Activated naive CD4-positive, alpha-beta T cell treated with anti-CD3 and anti-CD28 coated beads, Interleukin-2, amount 50 U/mL, for 16 hours (primary cell): Measurements from ENCODE around the gene ALDH3A1.

Experiments used
- DNase-seq: peaks from one replicate; pipeline ENCODE4 v3.0.0-alpha.2; 2020

The ALDH3A1 gene

DNA sequence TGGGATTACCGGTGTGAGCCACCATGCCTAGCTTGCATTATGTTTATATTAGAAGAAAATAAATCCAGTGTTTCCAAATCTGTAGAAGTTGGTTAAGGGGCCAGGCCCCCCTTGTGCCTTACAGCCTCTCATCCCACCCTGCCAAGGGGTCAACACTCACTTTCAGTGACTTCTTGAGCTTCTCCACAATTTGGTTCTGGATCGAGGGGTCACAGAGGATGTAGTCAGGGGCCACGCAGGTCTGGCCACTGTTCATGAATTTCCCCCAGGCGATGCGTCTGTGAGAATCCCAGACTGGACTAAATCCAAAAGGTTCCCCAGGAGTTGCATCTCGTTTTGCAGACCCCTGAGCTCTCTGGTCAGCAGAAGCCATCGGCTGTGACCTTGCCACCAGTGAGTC, 7.2 kb downstream of the ALDH3A1 start:
- DNase-seq: no peak

DNA sequence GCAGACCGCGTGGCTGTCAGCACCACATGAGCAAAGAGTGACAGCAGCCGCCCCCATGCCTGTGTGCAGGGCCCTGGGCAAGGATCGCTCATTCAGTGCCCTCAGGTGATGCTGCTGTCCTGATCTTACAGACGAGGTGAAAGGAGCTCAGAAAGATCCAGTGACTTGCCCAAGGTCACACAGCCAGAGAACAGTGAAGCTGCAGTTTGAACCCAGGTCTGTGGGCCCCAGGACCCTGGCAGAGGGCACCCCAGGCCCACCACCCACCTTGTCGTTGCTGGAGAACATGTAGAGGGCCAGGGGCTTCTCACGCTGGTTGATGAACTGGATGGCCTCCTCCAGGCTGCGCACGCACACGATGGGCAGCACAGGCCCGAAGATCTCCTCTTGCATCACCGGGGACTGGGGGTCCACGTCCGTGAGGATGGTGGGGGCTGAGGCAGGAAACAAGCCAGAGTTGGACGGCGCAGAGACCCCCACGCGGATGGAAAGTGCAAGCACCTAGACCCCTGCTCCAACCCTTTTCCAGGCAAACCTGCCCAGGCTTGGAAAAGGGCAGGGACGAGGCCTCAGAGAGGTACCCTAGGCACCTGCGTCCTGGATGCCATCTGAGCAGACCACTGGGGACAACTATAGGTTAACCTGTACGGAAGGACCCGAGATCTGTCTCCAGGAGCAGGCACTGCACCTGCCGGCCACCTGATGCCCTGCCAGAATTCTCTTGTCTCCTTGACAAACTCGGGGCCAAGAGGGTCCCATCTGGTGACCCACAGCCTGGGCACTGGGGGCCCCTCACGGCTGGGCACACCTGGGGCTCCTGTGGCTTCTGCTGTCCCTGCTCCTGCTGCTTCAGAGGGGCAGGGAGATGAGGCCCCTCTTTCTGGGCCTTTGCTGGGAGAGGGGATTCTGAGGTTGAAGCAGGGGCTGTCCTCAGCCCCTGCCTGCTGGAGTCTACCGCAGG, 8.6 kb downstream of the ALDH3A1 start:
- no peak for DNase-seq

DNA sequence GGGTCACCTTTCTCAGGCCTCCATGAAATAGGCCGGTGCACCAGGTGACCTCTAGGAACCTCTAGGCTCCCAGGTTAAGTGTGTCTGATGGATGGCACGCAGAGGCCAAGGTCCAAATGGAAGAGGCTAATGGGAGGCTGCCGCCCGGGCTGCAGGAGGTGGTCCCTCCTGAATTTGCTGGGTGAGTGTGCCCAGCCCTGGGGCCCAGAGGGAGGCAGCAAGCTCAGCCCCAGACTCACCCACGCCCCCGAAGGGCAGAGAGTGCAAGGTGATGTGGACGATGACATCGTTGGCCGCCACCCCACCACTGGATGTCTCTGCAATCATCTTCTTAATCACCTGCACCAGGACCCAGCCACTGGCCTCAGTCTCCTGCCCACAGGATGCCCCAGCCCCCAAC, 9.3 kb downstream of the ALDH3A1 start:
- no peak for DNase-seq

DNA sequence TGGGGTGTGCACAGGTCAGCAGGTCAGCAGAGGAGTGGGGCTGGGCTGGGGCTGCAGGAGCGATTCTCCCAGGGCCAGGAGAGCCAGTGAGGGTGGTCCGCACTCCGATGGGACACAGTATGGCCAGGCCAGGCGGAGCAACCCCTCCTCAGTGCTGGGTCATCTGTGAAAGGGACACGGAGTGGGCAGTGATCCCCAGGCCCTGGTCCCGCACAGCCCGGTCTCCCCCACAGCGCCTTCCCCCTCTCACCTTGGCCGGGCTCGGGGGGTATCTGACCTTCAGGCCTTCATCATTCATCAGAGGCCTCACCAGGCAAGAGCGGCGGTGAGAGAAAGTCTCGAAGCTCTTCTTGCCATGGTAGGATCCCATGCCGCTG, 10.0 kb downstream of the ALDH3A1 start:
- no peak for DNase-seq

DNA sequence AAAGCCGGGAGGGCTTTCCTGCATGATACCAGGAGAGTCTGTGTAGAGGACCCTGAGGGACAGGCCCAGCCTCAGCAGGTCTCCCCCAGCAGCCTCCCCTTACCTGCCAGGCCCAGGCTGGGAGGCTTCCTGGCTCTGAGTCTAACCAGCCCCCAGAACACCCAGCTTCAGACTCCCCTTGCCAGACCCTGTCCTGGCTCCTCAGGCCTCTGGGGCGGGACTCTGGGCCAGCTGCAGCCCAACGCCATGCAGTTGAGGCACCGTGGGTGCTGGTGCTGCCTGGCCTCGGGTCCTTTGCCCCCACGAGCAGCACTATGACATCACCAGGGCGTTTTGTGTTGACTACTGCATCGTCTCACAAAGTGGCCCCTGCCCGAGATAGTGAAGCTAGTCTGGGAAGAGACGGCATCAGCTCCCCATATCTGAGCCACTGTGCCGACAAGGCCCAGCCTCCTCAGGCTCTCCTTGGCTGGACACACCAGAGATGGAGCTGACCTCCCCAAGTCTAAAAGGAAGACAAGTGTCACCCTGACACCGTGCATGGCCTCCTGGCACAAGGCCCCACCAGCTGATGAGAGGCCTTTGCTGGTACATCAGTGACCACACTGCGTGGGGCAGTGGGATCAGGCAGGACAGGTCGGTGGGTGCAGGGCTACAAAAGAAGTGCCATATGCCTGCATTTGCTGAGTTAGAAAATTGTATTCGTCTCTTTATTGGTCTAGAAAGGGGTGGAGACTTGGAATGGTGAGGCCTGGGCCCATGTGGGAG, 10.6 kb downstream of the ALDH3A1 start:
- DNase-seq: no peak

DNA sequence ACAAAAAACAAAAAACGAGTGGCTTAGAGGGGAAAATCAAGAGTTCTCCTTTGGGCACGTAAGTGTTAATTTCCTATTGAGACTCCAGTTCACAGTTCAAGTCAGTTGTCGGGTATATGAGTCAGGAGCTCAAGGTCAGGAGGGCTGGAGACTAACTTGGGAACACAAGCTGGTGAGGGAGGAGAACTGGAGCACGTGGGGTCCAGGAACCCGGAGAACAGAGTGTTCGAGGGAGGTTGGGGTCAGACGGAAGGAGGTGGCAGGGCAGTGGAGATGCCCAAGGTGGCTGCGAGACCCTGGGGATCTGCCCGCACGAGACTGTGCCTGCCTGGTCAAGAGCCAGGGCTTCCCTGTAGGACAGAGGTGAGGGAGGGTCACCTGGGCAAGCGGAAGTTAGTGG, 12.0 kb downstream of the ALDH3A1 start:
- DNase-seq: no peak

DNA sequence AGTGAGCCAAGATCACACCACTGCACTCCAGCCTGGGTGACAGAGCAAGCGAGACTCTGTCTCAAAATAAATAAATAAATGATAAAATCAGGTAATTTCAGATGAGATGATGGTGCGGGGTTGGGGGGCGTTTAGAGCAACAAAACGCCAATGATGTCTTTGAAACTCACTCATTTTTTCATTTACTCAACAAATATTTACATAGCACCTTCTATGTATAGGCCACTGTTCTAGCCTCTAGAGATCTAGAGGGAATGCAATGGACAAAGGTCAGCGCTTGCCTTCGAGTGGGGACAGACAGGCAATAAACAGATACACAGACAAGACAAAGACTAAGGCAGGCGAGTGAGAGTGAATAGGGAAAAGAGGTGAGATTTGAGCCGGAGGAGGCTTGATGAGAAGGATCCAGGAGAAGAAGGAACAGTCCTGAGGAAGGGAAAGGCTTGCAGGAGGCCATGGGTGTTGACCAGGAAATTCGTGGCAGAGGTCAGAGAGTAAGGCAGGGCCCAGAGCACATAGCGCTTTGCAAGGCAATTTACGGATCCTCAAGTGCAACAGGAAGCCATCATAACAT, 14.1 kb downstream of the ALDH3A1 start:
- DNase-seq: no peak

DNA sequence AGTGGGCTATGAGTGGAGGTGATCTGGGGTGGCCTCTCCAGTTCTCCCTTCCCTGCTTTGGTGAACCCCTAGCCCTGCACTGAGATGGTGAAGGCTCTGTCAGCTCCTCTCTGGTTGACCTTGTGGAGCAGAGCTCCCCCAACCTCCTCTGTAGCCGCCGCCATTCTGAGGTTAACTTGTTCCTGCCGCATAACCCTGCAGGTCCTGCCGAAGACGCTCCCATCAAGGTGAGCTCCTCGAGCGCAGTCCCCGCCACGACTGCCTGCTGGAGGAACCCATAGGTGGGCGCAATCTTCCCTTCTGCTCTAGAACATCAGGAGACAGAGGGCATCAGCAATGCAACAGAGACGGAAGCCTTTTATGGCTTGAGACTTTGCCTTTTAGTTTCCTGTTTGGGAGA, 16.5 kb downstream of the ALDH3A1 start:
- DNase-seq: no peak

DNA sequence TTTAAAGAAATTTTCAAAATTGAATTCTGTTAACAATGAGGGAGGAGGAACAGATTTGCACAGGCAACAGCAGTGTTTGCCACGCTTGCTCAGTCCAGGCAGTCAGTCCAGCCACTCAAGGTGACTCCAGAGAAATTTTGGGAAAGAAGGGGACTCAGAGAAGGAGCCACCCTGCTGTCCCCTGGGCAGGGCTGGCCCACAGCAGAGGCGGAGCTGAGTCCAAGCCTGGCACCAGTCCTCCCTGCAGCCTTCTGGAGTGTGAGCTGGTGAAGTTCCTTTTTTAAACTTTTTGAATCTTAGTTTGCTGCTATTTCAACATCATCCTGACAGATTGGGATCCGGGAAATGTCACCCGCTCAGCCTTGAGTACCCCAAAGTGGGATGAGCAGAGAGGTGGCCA, 17.3 kb downstream of the ALDH3A1 start:
- no peak for DNase-seq

DNA sequence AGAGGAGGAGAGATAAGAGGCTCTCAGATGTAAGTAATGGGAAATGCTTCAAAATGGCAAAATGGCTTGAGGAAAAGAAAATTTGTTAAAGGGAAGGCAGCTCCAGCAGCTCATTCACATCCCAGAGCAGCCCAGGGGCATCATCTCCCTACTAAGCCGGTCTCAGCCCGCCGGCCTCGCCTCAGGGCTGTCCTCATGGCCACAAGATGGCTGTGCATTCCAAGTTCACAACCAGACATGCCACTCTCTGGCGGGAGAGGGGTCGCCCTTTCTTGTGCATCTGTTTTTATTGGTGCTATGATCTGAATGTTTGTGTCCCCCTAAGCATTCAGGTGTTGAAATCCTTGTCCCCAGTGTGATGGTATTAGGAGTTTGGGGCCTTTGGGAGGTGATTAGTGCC, 18.2 kb downstream of the ALDH3A1 start:
- no peak for DNase-seq

DNA sequence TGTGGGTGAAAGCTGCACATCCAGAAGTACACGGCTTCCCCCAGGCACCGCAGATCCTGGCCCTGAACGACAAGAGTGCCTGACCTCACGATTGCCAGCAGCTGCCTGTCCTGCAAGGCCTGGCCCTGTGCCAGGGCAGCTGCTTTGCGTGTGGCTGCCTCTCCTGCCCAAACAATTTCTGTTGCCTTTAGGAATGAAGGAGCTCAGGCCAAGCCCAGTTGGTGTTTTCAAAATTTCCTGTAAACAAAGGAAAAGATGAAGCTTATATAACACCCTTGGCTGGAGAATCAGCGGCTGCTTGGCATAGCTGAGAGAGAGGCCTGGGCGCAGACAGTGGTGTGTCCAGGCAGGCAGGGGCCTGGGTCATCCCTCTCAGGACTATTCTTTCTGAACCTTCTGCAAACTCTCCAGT, 20.0 kb downstream of the ALDH3A1 start:
- no peak for DNase-seq

DNA sequence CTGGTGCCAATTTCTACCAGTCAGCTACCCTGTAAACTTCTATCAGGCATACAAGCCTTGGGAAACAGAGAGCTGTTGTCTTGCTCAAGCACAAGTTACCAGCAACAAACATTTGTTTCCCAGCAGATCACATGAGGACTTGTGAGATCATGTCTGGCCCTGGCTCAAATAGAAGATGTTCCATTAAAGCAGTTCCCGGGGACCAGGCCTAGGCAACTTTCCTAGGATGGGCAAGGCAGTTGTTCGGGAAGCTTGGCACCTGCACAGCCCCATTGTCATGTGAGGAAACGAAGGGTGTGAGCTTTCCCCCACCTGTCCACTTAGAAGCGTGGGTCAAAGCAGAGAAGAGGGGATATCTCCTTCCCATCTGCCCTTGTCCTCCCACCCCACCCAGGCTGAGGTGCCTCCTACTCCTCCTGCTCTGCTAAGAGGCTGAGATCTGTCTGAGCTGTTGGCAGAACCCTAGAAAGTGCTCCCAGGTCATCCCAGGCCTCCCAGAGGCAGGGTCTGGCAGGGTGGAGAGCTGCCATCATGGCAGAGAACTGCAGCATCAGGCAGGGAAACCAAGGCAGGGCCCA, 20.5 kb downstream of the ALDH3A1 start:
- DNase-seq: no peak

DNA sequence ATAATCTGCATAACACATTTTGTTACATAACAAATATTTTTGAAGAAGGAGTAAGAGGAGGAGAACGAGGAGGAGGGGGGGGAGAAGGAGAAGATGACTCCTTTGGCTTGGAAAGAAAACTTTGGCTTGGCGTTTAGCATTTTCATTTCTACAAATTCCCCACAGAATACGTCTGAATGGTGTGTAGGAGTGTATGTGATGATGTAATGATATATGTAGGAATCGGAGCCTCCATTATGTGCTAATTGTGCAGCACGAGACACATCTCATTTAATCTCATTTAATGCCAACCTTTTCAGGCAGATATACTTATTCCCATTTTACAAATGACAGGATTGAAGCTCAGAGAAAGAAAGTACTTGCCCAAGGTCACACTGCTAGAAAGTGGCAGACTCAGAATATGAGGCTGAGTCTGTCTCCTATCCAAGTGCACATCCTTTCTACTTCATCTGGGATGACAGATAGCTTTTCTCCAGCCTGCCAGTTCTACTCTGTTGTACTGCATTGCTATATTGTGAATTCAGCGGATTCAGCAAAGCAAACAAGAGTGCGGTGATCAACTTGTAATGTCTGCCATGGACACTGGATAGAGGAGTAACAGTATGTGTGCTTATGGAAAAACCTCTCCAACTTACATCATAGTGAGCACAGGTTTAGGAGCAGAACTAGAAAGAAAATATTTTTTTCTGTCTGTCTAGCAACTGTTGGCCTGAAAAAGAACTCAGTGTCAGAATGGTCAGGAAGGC, 21.3 kb downstream of the ALDH3A1 start:
- no peak for DNase-seq

DNA sequence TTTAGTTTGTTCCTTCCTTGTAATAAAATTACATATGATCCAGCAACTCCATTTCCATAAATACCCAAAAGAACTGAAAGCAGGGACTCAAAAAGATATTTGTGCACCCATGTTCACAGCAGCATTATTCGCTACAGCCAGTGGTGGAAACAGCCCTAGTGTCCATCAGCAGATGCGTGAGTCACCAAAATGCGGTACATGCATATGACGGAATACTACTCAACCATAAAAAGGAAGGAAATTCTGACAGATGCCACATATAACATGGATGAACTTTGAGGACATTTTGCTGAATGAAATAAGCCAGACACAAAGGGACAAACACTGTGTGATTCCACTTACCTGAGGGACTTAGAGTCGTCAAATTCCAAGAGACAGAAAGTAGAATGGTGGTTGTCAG, 22.6 kb downstream of the ALDH3A1 start:
- DNase-seq: no peak

DNA sequence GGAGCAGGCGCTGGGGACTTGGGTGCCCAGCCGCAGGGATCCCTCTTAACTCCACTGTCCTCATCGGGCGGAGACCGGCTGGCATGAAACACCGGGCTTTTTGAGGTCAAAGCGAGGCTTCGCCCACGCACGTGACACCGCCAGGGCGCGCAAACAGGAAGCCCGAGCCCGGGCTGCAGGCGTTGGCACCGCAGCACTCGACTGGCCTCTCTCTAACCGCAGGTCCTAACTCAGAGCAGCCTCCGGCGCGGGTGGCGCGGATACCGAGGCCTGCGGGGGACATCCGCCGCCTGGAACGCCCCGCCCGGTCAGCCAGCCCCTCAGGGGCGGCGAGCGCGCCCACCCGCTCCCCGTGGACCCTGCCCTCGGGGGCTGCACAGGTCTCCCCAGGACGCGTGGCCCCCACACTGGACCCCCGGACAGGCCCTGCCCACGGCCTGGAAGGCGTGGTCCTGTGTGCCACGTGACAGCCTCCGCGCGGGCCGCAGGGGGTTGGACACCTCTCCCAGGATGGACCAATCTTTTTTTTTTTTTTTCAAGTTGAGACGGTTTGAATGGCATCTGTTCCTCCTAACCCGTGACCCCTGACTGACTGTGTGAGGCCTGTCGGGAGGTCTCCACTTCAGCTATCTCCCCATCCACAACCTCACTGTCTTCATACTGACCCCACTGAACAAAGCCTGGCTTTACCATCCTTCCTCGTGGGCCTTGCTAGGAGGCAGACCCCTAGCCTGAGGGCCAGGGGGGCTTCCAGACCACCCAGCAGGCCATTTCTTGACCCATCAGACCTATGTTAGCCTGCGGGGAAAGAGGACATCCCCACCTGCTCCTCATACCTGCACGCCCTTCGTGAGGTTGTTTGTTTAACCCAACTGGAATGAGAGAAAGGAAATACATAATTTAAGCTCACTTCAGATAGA, 23.3 kb downstream of the ALDH3A1 start:
- peak; percentile 49 for DNase-seq

DNA sequence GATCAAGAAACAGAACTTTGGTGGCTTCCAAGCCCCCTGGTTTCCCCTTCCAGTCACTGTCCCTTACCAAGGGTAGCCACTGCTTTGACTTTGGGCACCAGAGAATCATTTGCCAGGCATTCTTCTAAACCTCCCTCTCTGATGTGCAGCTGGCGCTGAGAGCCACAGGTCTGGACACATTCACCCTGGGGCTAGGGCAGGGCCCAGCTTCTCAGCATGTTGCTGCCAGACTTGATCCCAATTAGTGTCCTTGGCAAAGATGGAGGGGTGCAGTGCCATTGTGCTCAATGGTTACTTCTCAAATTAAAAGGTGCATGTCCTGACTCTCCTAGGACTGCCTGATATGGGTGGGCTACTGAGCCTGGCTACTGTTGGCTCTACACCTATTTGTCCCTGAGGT, 24.1 kb downstream of the ALDH3A1 start:
- no peak for DNase-seq

DNA sequence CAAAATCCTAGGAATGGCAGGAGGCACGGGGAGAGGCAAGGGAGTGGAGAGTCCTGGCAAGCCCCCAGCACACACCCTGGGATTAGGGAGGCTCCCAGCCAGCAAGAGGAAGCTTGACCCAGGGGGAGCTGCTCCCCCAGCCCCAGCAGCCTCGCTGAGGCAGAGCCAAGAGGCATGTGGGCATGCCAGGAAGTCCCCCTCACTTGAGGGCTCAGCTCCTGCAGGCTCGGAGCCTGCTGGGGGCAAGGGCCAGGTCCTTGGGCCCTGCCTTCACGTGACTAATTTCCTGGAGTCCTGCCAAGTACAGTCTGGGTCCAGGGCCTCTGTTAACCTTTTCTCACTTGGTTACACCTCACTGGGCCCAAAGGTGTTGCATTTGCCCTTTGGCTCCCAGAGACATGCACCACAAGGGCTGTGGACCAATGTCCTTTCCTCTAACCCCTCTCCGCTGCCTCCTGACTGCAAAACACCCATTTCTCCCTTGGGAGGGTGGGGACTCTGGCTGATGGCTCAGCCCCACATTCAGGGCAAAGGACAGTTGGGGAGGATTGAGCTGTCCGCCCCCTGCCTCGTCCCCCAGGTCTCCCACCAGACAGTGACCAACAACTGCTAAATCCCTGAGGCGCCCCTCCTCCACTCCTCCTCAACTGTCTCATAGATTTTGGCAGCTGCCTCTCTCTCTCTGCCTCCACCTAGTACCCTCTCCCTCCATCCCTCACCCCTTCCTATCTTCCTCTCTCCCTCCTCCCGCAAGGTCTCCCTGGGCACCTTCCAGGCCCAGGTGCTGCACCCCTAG, 27.3 kb downstream of the ALDH3A1 start:
- DNase-seq: no peak

DNA sequence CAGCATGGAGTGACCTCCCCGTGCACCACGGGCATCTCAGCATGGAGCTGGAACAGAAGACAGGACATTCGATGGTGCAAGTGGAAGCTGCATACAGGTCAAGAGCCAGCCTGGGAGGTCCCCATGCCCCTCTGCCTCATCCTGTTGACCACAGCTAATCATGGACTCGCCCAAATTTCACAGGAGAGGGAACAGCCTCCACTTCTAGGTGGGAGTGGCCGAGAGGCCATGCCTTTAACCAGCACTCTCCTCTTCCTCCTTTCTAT, 28.0 kb downstream of the ALDH3A1 start:
- DNase-seq: no peak

DNA sequence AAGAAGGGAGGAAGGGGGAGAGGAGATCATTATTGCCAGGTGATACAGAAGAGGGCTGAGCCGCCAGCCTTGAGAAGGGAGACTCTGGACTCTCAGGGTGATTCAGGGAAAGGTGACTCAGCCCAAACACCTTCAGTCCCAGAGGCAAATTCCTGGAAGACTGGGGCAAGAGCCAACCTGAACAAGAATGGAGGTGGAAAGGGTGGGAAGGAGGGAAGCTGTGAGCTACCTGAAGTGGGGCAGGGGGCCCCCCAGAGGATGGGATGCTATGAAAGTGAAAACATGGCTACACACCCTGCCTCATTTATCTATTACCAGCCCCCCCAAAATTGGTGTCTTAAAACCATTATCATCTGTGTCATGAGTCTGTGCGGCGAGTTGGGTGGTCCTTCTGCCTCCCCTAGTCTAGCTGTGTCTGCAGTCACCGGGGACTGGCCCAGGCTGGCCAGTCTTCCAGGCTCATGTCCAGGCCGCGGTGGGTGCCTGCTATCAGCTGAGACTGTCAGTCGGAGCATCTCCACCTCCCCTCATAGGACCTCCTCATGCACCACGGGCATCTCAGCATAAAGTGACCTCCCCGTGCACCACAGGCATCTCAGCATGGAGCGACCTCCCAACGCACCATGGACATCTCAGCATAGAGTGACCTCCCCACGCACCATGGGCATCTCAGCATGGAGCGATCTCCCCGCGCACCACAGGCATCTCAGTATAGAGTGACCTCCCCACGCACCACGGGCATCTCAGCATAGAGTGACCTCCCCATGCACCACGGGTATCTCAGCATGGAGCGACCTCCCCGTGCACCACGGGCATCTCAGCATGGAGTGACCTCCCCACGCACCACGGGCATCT, 28.5 kb downstream of the ALDH3A1 start:
- no peak for DNase-seq
